Heart left ventricle (tissue), 13 donors: Measurements from ENCODE around the gene ZNF222.

ENCODE experiments used
- POLR2A ChIP-seq, 2 donors: fragments of 450-650 bp; IDR thresholded peaks; one replicate each; pipeline ENCODE4 v1.6.1; 2017; ENCODE audit warnings: antibody characterized with exemption in 2 of 2, mild to moderate bottlenecking in 2 of 2, moderate library complexity in 2 of 2
- TF ChIP-seq, protein P1 (sequence below), 12 donors: fragments of 200-600 bp; sonication (generic) in 4 of 12; IDR thresholded peaks; one replicate each; pipeline versions ENCODE4 v1.5.0 to v1.8.0; 2018 to 2022; ENCODE audit warnings: antibody characterized with exemption in 12 of 12, mild to moderate bottlenecking in 5 of 12
- donor health status: ischemic (EF 13 %, LVEDD 7.1; RV severe dilation, severe dysfunction).
- donor health status: DM: no; HTN: yes; CAD: no.
- donor health status: DM: no; HTN: no; CAD: no.
- donor health status: ischemic (EF 25% LVEDD 6.9; RV normal size, moderate dysfunction).
- donor health status: ischemic (EF 25% LVEDD 5.7; RV mildly dilated, moderate dysfunction).
- donor health status: ischemic (EF 35%, LVEDD 5.7; RV mildly dilated, moderate dysfunction).
- donor health status: nonischemic (EF 11% LVEDD 7.7; RV severe dilation, severe dysfunction).
- donor health status: DM: yes; HTN: yes; CAD: no.
- donor health status: PGD.
- donor health status: ischemic (EF 29% LVEDD 5.4; RV normal size, mild dysfunction).
- donor health status: nonischemic (EF 23%, LVEDD 6.1; RV moderate dilation, normal function).

DNA sequence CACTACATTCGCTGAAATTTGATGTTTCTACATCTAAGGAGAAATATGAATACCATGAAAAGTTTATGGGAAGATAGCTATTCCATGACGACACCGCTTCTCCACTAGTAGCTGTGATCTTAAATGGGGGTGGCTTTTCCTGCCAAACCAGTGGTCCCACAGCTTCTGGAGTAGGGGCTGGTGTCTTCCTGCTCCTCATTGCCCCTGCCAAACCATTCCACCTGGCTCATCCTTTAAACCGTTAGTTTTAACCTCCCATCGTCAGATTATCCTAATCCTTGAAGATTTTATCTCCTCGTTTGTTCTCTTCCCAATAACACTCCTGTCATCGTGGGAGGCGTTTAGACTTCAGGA is 23.0 kb upstream of the ZNF222 start:
- TF ChIP-seq POLR2A (IDR thresholded peaks at IDR 0.05), result no peak
- TF ChIP-seq, protein P1, sequence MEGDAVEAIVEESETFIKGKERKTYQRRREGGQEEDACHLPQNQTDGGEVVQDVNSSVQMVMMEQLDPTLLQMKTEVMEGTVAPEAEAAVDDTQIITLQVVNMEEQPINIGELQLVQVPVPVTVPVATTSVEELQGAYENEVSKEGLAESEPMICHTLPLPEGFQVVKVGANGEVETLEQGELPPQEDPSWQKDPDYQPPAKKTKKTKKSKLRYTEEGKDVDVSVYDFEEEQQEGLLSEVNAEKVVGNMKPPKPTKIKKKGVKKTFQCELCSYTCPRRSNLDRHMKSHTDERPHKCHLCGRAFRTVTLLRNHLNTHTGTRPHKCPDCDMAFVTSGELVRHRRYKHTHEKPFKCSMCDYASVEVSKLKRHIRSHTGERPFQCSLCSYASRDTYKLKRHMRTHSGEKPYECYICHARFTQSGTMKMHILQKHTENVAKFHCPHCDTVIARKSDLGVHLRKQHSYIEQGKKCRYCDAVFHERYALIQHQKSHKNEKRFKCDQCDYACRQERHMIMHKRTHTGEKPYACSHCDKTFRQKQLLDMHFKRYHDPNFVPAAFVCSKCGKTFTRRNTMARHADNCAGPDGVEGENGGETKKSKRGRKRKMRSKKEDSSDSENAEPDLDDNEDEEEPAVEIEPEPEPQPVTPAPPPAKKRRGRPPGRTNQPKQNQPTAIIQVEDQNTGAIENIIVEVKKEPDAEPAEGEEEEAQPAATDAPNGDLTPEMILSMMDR (IDR thresholded peaks at IDR 0.05), result no peak
